H1 (cell line): ENCODE results near the gene WNK2. TPM values are rescaled to one million over a fixed set of nuclear protein-coding genes. Genes with fewer than 3 reads are reported as not detected.

Source experiments
- TEAD4 ChIP-seq: IDR thresholded peaks from 2 replicates; pipeline ENCODE4 v1.6.1; 2012; ENCODE audit warnings: low read depth, low read length, inconsistent platforms, mixed read lengths
- polyA plus RNA-seq, 7 experiments: library from polyadenylated mRNA; depleted of rRNA in 3 of 7; stranded (reverse) in 5 of 7; unstranded in 2 of 7; fragments of >200 nt in 5 of 7; fragments of 200-250 nt in 2 of 7; gene quantifications; 1 replicate in 5 of 7; 2 replicates in 1 of 7; 4 replicates in 1 of 7; pipeline versions ENCODE4 v1.2.1 to v1.2.3, GENCODE V29; 2011 to 2013; ENCODE audit warnings: missing spikeins in 2 of 7, mixed read lengths in 2 of 7
- total RNA-seq: library from RNA; stranded (reverse); fragmentation: NEBNext Ultra II Directional; extraction: Animal tissue kit (Norgen Biotek cat#: 25700); gene quantifications from 2 replicates; pipeline ENCODE4 v1.2.1, GENCODE V29; 2021

WNK2 gene
- total and polyA plus RNA-seq, 2 of the 8 experiments (the other 6 are each of a cell fraction or from before 2014, with no cell fraction given) = 12.0 to 87.2 TPM

DNA sequence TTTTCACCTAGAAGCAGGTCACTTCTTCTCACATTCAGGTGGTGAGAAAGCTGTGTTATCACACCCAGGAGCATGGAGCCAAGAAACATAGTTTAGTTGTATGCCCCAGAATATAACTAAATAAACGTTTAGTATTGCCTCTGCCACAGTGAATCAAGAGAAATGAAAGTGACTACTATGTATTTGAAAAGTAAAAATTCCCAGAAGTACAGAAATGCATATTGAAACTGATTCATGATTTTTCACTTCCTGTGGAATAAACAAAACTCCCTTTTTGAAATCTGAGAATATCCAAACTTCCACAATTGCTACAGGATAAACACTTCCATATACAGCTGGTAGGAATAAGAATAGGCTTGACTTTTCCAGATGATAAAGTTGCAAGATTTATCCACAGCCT, 34.6 kb upstream of the WNK2 start (continued):
- no peak for TF ChIP-seq TEAD4
